Natural killer cell (primary cell): ENCODE data around the gene PSME1. TPM values are rescaled to one million over a fixed set of nuclear protein-coding genes. Genes with fewer than 3 reads are reported as not detected.

Experiments used
- ATAC-seq, 3 donors: fragments of 150-1000 bp in 2 of 3; fragments of 200-7000 bp in 1 of 3; cut with Tn5 transposase; 1 replicate in 1 of 3; 2 replicates in 2 of 3; pipeline ENCODE4 v1.10.0; 2021; ENCODE audit warnings: mild to moderate bottlenecking in 2 of 3, moderate library complexity in 2 of 3
- DNase-seq, 2 donors: peaks; one replicate each; pipeline versions ENCODE4 v3.0.0 to v3.0.0-alpha.2; 2013 to 2021; ENCODE audit warnings: mixed read lengths in 1 of 2
- H3K27ac ChIP-seq: one replicate; pipeline ENCODE4 v1.5.1; 2013; ENCODE audit warnings: mild to moderate bottlenecking, low read length
- H3K27me3 ChIP-seq: one replicate; pipeline ENCODE4 v1.6.1; 2013; ENCODE audit warnings: low read length; ENCODE audit not compliant: control insufficient read depth, insufficient read depth
- H3K36me3 ChIP-seq: one replicate; pipeline ENCODE4 v1.6.1; 2013; ENCODE audit warnings: low read length; ENCODE audit not compliant: control insufficient read depth, insufficient read depth
- H3K4me1 ChIP-seq: one replicate; pipeline ENCODE4 v1.6.1; 2013; ENCODE audit warnings: low read length; ENCODE audit not compliant: control insufficient read depth, insufficient read depth
- H3K4me3 ChIP-seq: one replicate; pipeline ENCODE4 v1.5.1; 2013; ENCODE audit warnings: low read length
- H3K9me3 ChIP-seq: one replicate; pipeline ENCODE4 v1.6.1; 2013; ENCODE audit warnings: low read length; ENCODE audit not compliant: control insufficient read depth, insufficient read depth
- H3K27ac Mint-ChIP-seq, 2 donors: one replicate each; pipeline ENCODE4 v1.8.0; 2022; ENCODE audit warnings: mild to moderate bottlenecking in 2 of 2, mixed read lengths in 2 of 2, moderate library complexity in 1 of 2
- H3K27me3 Mint-ChIP-seq, 2 donors: one replicate each; pipeline ENCODE4 v1.8.0; 2022; ENCODE audit warnings: low read depth in 2 of 2, mixed read lengths in 2 of 2
- H3K36me3 Mint-ChIP-seq: one replicate; pipeline ENCODE4 v1.8.0; 2022; ENCODE audit warnings: mixed read lengths
- H3K4me1 Mint-ChIP-seq, 2 donors: one replicate each; pipeline ENCODE4 v1.8.0; 2022; ENCODE audit warnings: mixed read lengths in 2 of 2
- H3K4me3 Mint-ChIP-seq: one replicate; pipeline ENCODE4 v1.8.0; 2022; ENCODE audit warnings: mild to moderate bottlenecking, moderate library complexity, mixed read lengths
- H3K9me3 Mint-ChIP-seq, 2 donors: one replicate each; pipeline ENCODE4 v1.8.0; 2022; ENCODE audit warnings: mixed read lengths in 2 of 2
- WGBS: methylation state at CpG from one replicate; pipeline ENCODE4 v1.1.7; 2013; ENCODE audit warnings: missing lambda C conversion rate; ENCODE audit not compliant: insufficient coverage; 5-methylcytosine and 5-hydroxymethylcytosine counted together
- intact Hi-C: fragments of 100-400 bp; cut with micrococcal nuclease; formaldehyde crosslinking; loops from one replicate; pipeline ENCODE4 v1.14.2; 2022
- total RNA-seq, 4 donors: library from RNA; stranded (reverse); fragments of 120-200 nt in 1 of 4; gene quantifications; one replicate each; pipeline versions ENCODE4 v1.2.3 to v1.2.4, GENCODE V29; 2013 to 2022
- TF ChIP-seq, protein P1 (sequence below): fragments of 200-600 bp; IDR thresholded peaks from one replicate; pipeline ENCODE4 v1.8.0; 2022; ENCODE audit warnings: antibody characterized with exemption

The PSME1 gene
- total RNA-seq, 3 donors from 2014 or later (not counting 1 experiment from before 2014, with no cell fraction given), result 315 to 345 (median 318) TPM

DNA sequence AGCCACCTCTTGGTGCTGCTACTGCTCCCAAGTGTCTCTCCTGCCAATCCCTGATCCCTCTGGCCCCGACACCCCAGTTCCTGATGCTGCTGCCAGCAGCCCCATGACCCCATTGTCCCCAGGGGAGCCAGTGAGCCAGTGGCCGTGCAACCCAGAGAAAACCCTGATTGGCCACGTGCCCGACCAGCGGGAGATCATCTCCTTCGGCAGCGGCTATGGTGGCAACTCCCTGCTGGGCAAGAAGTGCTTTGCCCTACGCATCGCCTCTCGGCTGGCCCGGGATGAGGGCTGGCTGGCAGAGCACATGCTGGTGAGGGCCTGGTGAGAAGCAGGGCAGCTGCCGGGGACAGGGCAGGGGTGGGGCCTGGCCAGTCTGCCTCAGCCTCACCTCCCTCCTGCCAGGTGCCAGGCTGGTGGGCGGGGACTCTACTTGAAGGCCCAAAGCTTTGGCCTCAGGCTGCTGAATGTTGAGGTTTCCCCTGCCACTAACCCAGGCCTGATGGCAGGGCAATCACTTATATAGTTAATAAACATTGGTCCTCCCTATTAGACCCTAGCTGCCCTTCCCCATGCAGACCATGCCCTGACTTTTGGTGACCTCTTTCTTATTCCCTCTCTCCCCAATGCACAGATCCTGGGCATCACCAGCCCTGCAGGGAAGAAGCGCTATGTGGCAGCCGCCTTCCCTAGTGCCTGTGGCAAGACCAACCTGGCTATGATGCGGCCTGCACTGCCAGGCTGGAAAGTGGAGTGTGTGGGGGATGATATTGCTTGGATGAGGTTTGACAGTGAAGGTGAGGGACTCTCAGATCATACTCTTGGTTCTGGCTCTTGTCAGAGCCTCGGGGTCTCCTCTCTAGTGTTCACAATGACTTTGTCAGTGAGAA is 36.8 kb upstream of the PSME1 start:
- no peak overlapping the region for H3K4me3 Mint-ChIP-seq
- H3K36me3 ChIP-seq, result peaks cover 17% of the 10 kb centered on the region
- intact Hi-C loops, result no loop called here
- H3K36me3 Mint-ChIP-seq, result peaks cover 2% of the 10 kb centered on the region
- no peak overlapping the region for H3K27ac ChIP-seq
- WGBS, result 95% methylated on average over 17 of the region's 17 CpGs
- no peak overlapping the region for H3K4me3 ChIP-seq
- peaks cover 15% of the 10 kb centered on the region for H3K4me1 ChIP-seq
- no peaks in the 10 kb centered on the region for H3K27me3 Mint-ChIP-seq
- ATAC-seq (no peak), DNase-seq (no peak)
- TF ChIP-seq, protein P1, sequence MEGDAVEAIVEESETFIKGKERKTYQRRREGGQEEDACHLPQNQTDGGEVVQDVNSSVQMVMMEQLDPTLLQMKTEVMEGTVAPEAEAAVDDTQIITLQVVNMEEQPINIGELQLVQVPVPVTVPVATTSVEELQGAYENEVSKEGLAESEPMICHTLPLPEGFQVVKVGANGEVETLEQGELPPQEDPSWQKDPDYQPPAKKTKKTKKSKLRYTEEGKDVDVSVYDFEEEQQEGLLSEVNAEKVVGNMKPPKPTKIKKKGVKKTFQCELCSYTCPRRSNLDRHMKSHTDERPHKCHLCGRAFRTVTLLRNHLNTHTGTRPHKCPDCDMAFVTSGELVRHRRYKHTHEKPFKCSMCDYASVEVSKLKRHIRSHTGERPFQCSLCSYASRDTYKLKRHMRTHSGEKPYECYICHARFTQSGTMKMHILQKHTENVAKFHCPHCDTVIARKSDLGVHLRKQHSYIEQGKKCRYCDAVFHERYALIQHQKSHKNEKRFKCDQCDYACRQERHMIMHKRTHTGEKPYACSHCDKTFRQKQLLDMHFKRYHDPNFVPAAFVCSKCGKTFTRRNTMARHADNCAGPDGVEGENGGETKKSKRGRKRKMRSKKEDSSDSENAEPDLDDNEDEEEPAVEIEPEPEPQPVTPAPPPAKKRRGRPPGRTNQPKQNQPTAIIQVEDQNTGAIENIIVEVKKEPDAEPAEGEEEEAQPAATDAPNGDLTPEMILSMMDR, result no peak
- no peak overlapping the region for H3K27ac Mint-ChIP-seq
- H3K9me3 Mint-ChIP-seq, result no peaks in the 10 kb centered on the region
- H3K9me3 ChIP-seq, result no peaks in the 10 kb centered on the region
- H3K4me1 Mint-ChIP-seq, result peaks cover 14 to 23% of the 10 kb centered on the region in 2 donors
- no peaks in the 10 kb centered on the region for H3K27me3 ChIP-seq

DNA sequence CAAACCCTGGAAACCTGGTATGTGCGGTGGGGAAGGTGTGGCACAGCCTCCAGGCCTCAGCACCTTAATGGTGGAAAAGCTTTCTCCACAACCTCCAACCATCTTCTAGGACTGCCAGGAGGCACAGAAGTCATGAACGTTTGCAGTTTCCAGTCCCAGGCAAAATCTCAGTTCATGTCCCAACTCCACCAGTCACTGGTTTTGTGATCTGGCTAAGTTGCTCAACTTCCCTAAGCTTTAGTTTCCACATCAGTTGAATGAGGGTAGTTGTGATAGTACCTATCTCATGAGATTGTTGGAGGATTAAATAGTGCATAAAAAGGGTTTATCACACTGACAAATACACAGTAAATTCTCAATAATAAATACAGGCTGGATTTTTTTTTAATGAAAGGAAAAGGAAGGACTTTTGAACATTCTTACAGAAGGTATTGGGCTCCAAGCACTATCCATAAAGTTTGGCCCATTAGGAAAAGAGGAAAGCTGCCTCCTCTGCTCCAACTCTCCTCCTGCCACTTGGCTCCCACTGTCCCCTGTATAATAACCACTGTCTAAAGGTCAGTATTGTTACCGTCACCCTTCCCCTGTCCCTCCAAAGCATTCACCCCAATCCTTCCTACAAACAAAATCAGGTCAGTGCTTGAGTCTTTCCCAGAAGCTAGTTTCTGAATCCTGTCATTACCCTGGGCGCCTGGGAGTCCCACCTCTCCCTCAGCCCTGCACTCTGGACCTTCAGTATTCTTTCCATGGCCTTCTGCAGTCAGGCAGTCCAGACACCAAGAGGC is 35.6 kb upstream of the PSME1 start:
- Mint-ChIP-seq H3K4me1 (peaks cover 4 to 12% of the 10 kb centered on the region in 2 donors), H3K4me3 (no peak overlapping the region), H3K27me3 (no peaks in the 10 kb centered on the region), H3K36me3 (peaks cover 10% of the 10 kb centered on the region), H3K9me3 (no peaks in the 10 kb centered on the region), H3K27ac (no peak overlapping the region)
- DNase-seq (no peak), ATAC-seq (no peak)
- no peaks in the 10 kb centered on the region for H3K27me3 ChIP-seq
- no peaks in the 10 kb centered on the region for H3K9me3 ChIP-seq
- intact Hi-C loops, result no loop called here
- H3K36me3 ChIP-seq, result peaks cover 17% of the 10 kb centered on the region
- TF ChIP-seq, protein P1, result no peak
- WGBS, result 92% methylated on average over 4 of the region's 4 CpGs
- no peak overlapping the region for H3K27ac ChIP-seq
- H3K4me1 ChIP-seq, result peaks cover 5% of the 10 kb centered on the region
- no peak overlapping the region for H3K4me3 ChIP-seq

DNA sequence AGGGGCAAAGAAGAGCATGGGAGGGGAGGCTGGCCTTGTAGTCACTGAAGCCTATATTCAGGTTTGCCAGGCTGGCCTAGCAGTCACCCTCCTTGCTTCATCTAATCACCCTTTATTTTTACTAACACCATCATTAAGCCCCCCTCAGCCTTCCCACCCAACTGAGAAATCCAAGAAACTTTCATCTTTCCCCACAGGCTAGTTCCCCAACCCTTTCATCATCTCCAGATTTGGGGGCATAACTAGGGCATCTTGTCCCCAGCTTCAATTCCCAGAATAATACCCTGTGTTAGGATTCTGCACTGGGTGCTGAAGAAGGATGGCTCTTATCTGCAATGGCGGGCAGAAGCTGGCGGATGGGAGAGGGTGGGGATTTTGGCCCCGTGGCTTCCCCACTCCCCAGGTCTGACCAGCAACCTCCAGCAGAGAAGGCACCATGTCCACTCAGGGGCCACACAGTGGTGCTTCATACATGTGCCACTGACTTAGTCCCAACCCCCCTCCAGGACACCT is 35.0 kb upstream of the PSME1 start:
- ATAC-seq (no peak), DNase-seq (no peak)
- WGBS, result 90% methylated on average over 2 of the region's 3 CpGs
- H3K27ac Mint-ChIP-seq, result no peak overlapping the region
- peaks cover 10% of the 10 kb centered on the region for H3K36me3 Mint-ChIP-seq
- Histone ChIP-seq H3K4me3 (no peak overlapping the region), H3K27me3 (no peaks in the 10 kb centered on the region), H3K4me1 (no peaks in the 10 kb centered on the region), H3K9me3 (no peaks in the 10 kb centered on the region), H3K27ac (no peak overlapping the region), H3K36me3 (peaks cover 17% of the 10 kb centered on the region)
- TF ChIP-seq, protein P1, result no peak
- H3K4me1 Mint-ChIP-seq, result peaks cover 0 to 6% of the 10 kb centered on the region in 2 donors
- H3K9me3 Mint-ChIP-seq, result no peaks in the 10 kb centered on the region
- H3K4me3 Mint-ChIP-seq, result no peak overlapping the region
- intact Hi-C loops, result no loop called here
- no peaks in the 10 kb centered on the region for H3K27me3 Mint-ChIP-seq
